Measurements from ENCODE around the gene TTC38.
"Not testable (repeated sequence)": the region's sequence is repeated elsewhere in the genome, so short reads cannot be mapped to it uniquely, and the experiment has no call there.

The TTC38 gene

GRCh38 chr22:46312848-46313247 lies 45.0 kb downstream of the TTC38 start:
- H3K27me3 Mint-ChIP-seq, H3K9me3 Mint-ChIP-seq, H3K4me1 Mint-ChIP-seq, H3K4me3 Mint-ChIP-seq, DNase-seq, H3K27ac Mint-ChIP-seq, ATAC-seq: not testable (repeated sequence)
- H3K36me3 Mint-ChIP-seq (ENCODE audit: low read depth) = peaks cover 22% of the 10 kb centered on the region

- ATAC-seq = no peak
- Mint-ChIP-seq H3K36me3 (ENCODE audit: low read depth) (peaks cover 26% of the 10 kb centered on the region), H3K27ac (no peak overlapping the region)
Observed at GRCh38 chr22:46315976-46316375, 48.2 kb downstream of the TTC38 start.

GRCh38 chr22:46317646-46318045 lies 49.8 kb downstream of the TTC38 start:
- DNase-seq (no peak), ATAC-seq (no peak)
- no peaks in the 10 kb centered on the region for H3K9me3 Mint-ChIP-seq
- H3K27me3 Mint-ChIP-seq = no peaks in the 10 kb centered on the region
- peaks cover 28% of the 10 kb centered on the region for H3K36me3 Mint-ChIP-seq (ENCODE audit: low read depth)
- H3K4me1 Mint-ChIP-seq = no peaks in the 10 kb centered on the region
- H3K4me3 Mint-ChIP-seq = no peak overlapping the region
- H3K27ac Mint-ChIP-seq = no peak overlapping the region

More at GRCh38 chr22:46315976-46316375, 48.2 kb downstream of the TTC38 start:
- Mint-ChIP-seq H3K4me3 (no peak overlapping the region), H3K9me3 (no peaks in the 10 kb centered on the region), H3K27me3 (no peaks in the 10 kb centered on the region), H3K4me1 (no peaks in the 10 kb centered on the region)
- DNase-seq = no peak

- Mint-ChIP-seq H3K27ac (no peak overlapping the region), H3K27me3 (no peaks in the 10 kb centered on the region), H3K4me3 (no peak overlapping the region), H3K36me3 (ENCODE audit: low read depth) (peaks cover 34% of the 10 kb centered on the region), H3K9me3 (no peaks in the 10 kb centered on the region), H3K4me1 (no peaks in the 10 kb centered on the region)
- DNase-seq (no peak), ATAC-seq (no peak)
Observed at GRCh38 chr22:46318576-46318975, 50.8 kb downstream of the TTC38 start.

- Mint-ChIP-seq H3K4me3 (no peak overlapping the region), H3K27me3 (no peaks in the 10 kb centered on the region), H3K27ac (no peak overlapping the region), H3K36me3 (ENCODE audit: low read depth) (peaks cover 34% of the 10 kb centered on the region), H3K9me3 (no peaks in the 10 kb centered on the region), H3K4me1 (no peaks in the 10 kb centered on the region)
- DNase-seq (no peak), ATAC-seq (no peak)
Observed at GRCh38 chr22:46319319-46319718, 51.5 kb downstream of the TTC38 start.

- ATAC-seq (no peak), DNase-seq (no peak)
- Mint-ChIP-seq H3K27ac (no peak overlapping the region), H3K9me3 (no peaks in the 10 kb centered on the region), H3K36me3 (ENCODE audit: low read depth) (peaks cover 34% of the 10 kb centered on the region), H3K4me1 (no peaks in the 10 kb centered on the region), H3K4me3 (no peak overlapping the region), H3K27me3 (no peaks in the 10 kb centered on the region)
Observed at GRCh38 chr22:46320166-46320710, 52.4 kb downstream of the TTC38 start.

- H3K27me3 Mint-ChIP-seq = no peaks in the 10 kb centered on the region
- no peak for DNase-seq
- H3K36me3 Mint-ChIP-seq (ENCODE audit: low read depth) = peaks cover 38% of the 10 kb centered on the region
- no peak for ATAC-seq
- H3K27ac Mint-ChIP-seq = no peak overlapping the region
- no peaks in the 10 kb centered on the region for H3K9me3 Mint-ChIP-seq
- H3K4me1 Mint-ChIP-seq = no peaks in the 10 kb centered on the region
- H3K4me3 Mint-ChIP-seq = no peak overlapping the region
Observed at GRCh38 chr22:46320716-46321386, 53.0 kb downstream of the TTC38 start.

GRCh38 chr22:46322711-46323110 lies 54.9 kb downstream of the TTC38 start:
- peaks cover 40% of the 10 kb centered on the region for H3K36me3 Mint-ChIP-seq (ENCODE audit: low read depth)
- H3K4me3 Mint-ChIP-seq = no peak overlapping the region
- H3K27ac Mint-ChIP-seq = no peak overlapping the region
- DNase-seq (no peak), ATAC-seq (no peak)
- no peaks in the 10 kb centered on the region for H3K9me3 Mint-ChIP-seq
- no peaks in the 10 kb centered on the region for H3K4me1 Mint-ChIP-seq
- no peaks in the 10 kb centered on the region for H3K27me3 Mint-ChIP-seq

- H3K27ac Mint-ChIP-seq = no peak overlapping the region
Observed at GRCh38 chr22:46323162-46323561, 55.4 kb downstream of the TTC38 start.

GRCh38 chr22:46326066-46326680 lies 58.4 kb downstream of the TTC38 start:
- no peak for ATAC-seq
- H3K27me3 Mint-ChIP-seq = no peaks in the 10 kb centered on the region
- no peak overlapping the region for H3K4me3 Mint-ChIP-seq

More at GRCh38 chr22:46323162-46323561, 55.4 kb downstream of the TTC38 start:
- no peaks in the 10 kb centered on the region for H3K9me3 Mint-ChIP-seq
- no peak for ATAC-seq
- H3K4me1 Mint-ChIP-seq = no peaks in the 10 kb centered on the region
- no peak overlapping the region for H3K4me3 Mint-ChIP-seq
- no peaks in the 10 kb centered on the region for H3K27me3 Mint-ChIP-seq
- peaks cover 39% of the 10 kb centered on the region for H3K36me3 Mint-ChIP-seq (ENCODE audit: low read depth)
- DNase-seq = no peak

GRCh38 chr22:46327691-46328465 lies 60.1 kb downstream of the TTC38 start:
- Mint-ChIP-seq H3K27ac (no peak overlapping the region), H3K4me3 (no peak overlapping the region), H3K9me3 (no peaks in the 10 kb centered on the region), H3K4me1 (no peaks in the 10 kb centered on the region), H3K27me3 (no peaks in the 10 kb centered on the region), H3K36me3 (ENCODE audit: low read depth) (peaks cover 30% of the 10 kb centered on the region)
- no peak for ATAC-seq
- no peak for DNase-seq

More at GRCh38 chr22:46326066-46326680, 58.4 kb downstream of the TTC38 start:
- H3K9me3 Mint-ChIP-seq = no peaks in the 10 kb centered on the region
- H3K36me3 Mint-ChIP-seq (ENCODE audit: low read depth) = peaks cover 32% of the 10 kb centered on the region
- no peak for DNase-seq
- H3K27ac Mint-ChIP-seq = no peak overlapping the region
- H3K4me1 Mint-ChIP-seq = no peaks in the 10 kb centered on the region

- Mint-ChIP-seq H3K27me3 (no peaks in the 10 kb centered on the region), H3K4me3 (no peak overlapping the region)
- no peak for ATAC-seq
Observed at GRCh38 chr22:46328797-46329196, 61.0 kb downstream of the TTC38 start.

GRCh38 chr22:46329616-46330015 lies 61.8 kb downstream of the TTC38 start:
- Mint-ChIP-seq H3K27ac (no peak overlapping the region), H3K4me3 (no peak overlapping the region), H3K9me3 (no peaks in the 10 kb centered on the region), H3K27me3 (no peaks in the 10 kb centered on the region), H3K36me3 (ENCODE audit: low read depth) (peaks cover 32% of the 10 kb centered on the region), H3K4me1 (peaks cover 3% of the 10 kb centered on the region)
- DNase-seq (no peak), ATAC-seq (no peak)

More at GRCh38 chr22:46328797-46329196, 61.0 kb downstream of the TTC38 start:
- H3K4me1 Mint-ChIP-seq = no peaks in the 10 kb centered on the region
- no peak overlapping the region for H3K27ac Mint-ChIP-seq
- H3K9me3 Mint-ChIP-seq = no peaks in the 10 kb centered on the region
- DNase-seq = no peak
- peaks cover 36% of the 10 kb centered on the region for H3K36me3 Mint-ChIP-seq (ENCODE audit: low read depth)

GRCh38 chr22:46330426-46330825 lies 62.6 kb downstream of the TTC38 start:
- DNase-seq = no peak
- Mint-ChIP-seq H3K36me3 (ENCODE audit: low read depth) (peaks cover 32% of the 10 kb centered on the region), H3K27ac (no peak overlapping the region), H3K9me3 (no peaks in the 10 kb centered on the region), H3K4me1 (peaks cover 6% of the 10 kb centered on the region), H3K27me3 (no peaks in the 10 kb centered on the region), H3K4me3 (no peak overlapping the region)
- no peak for ATAC-seq

- no peak for ATAC-seq
- no peaks in the 10 kb centered on the region for H3K27me3 Mint-ChIP-seq
- DNase-seq = no peak
- H3K4me3 Mint-ChIP-seq = no peak overlapping the region
- no peaks in the 10 kb centered on the region for H3K9me3 Mint-ChIP-seq
- peaks cover 27% of the 10 kb centered on the region for H3K36me3 Mint-ChIP-seq (ENCODE audit: low read depth)
- H3K27ac Mint-ChIP-seq = no peak overlapping the region
- peaks cover 10% of the 10 kb centered on the region for H3K4me1 Mint-ChIP-seq
Observed at GRCh38 chr22:46331496-46331895, 63.7 kb downstream of the TTC38 start.
